ENCODE measurements around the gene PDSS2.

The PDSS2 gene

GRCh38 chr6:107344383-107344782 lies 115.0 kb downstream of the PDSS2 start:
- no peak for TF ChIP-seq CTCF (IDR thresholded peaks at IDR 0.05; ENCODE audit: extremely low read depth, missing control alignments)
- DNase-seq (ENCODE audit: low spot score): no peak

- TF ChIP-seq CTCF (IDR thresholded peaks at IDR 0.05; ENCODE audit: extremely low read depth, missing control alignments): no peak
- no peak for DNase-seq (ENCODE audit: low spot score)
Observed at GRCh38 chr6:107342144-107342543, 117.2 kb downstream of the PDSS2 start.

- no peak for DNase-seq (ENCODE audit: low spot score)
- no peak for TF ChIP-seq CTCF (IDR thresholded peaks at IDR 0.05; ENCODE audit: extremely low read depth, missing control alignments)
Observed at GRCh38 chr6:107340881-107341280, 118.5 kb downstream of the PDSS2 start.

GRCh38 chr6:107337191-107337741 lies 122.1 kb downstream of the PDSS2 start:
- DNase-seq (ENCODE audit: low spot score): no peak
- no peak for TF ChIP-seq CTCF (IDR thresholded peaks at IDR 0.05; ENCODE audit: extremely low read depth, missing control alignments)

GRCh38 chr6:107334026-107334425 lies 125.3 kb downstream of the PDSS2 start:
- no peak for DNase-seq (ENCODE audit: low spot score)
- no peak for TF ChIP-seq CTCF (IDR thresholded peaks at IDR 0.05; ENCODE audit: extremely low read depth, missing control alignments)

- TF ChIP-seq CTCF (IDR thresholded peaks at IDR 0.05; ENCODE audit: extremely low read depth, missing control alignments): no peak
- DNase-seq (ENCODE audit: low spot score): no peak
Observed at GRCh38 chr6:107333491-107333890, 125.9 kb downstream of the PDSS2 start.

GRCh38 chr6:107331409-107332386 lies 127.7 kb downstream of the PDSS2 start:
- TF ChIP-seq CTCF (IDR thresholded peaks at IDR 0.05; ENCODE audit: extremely low read depth, missing control alignments): no peak
- DNase-seq (ENCODE audit: low spot score): no peak
